ENCODE results near the gene DQX1. TPM values are rescaled to one million over a fixed set of nuclear protein-coding genes. Genes with fewer than 3 reads are reported as not detected.

Gene DQX1
- total and polyA plus RNA-seq, 2 of the 8 experiments (the other 6 are each of a cell fraction or from before 2014, with no cell fraction given), result 0.76 to 1.1 TPM

GRCh38 chr2:74482801-74483674 lies 43.0 kb downstream of the DQX1 start, which contains the start of the genes CCDC142 and TTC31 (continued):
- TF ChIP-seq CHD2 (IDR thresholded peaks at IDR 0.05; ENCODE audit: low read length) (peak; percentile 63), POLR2AphosphoS5 (IDR thresholded peaks at IDR 0.05; ENCODE audit: low read depth, low read length) (peak; percentile 73; the same call in 1 of the 2 replicates), CTBP2 (IDR thresholded peaks at IDR 0.05; ENCODE audit: borderline replicate concordance, insufficient read depth, insufficient read length, low read length) (no peak), SP4 (IDR thresholded peaks at IDR 0.05; ENCODE audit: low read length) (0 out of 2 replicates have a peak, but pooled peaks have one; percentile 63), KDM1A (IDR thresholded peaks at IDR 0.05; ENCODE audit: borderline replicate concordance, low read length) (no peak), HDAC6 (IDR thresholded peaks at IDR 0.05; ENCODE audit: low read depth, low read length) (no peak), TCF12 (IDR thresholded peaks at IDR 0.05; ENCODE audit: low read depth, low read length) (no peak), BACH1 (IDR thresholded peaks at IDR 0.05; ENCODE audit: low read length) (no peak), PHF8 (conservative IDR thresholded peaks at IDR 0.05; ENCODE audit: low read depth, low read length) (peak; percentile 90), RNF2 (IDR thresholded peaks at IDR 0.05; ENCODE audit: borderline replicate concordance, low read depth, low read length, missing control alignments, poor library complexity, severe bottlenecking) (no peak), BRCA1 (IDR thresholded peaks at IDR 0.05; ENCODE audit: low read depth, low read length) (no peak), RBBP5 (IDR thresholded peaks at IDR 0.05; ENCODE audit: borderline replicate concordance, low read depth, low read length) (no peak), SIX5 (IDR thresholded peaks at IDR 0.05; ENCODE audit: low read depth, low read length) (peak; percentile 44), NRF1 (IDR thresholded peaks at IDR 0.05; ENCODE audit: low read depth, low read length) (no peak), FOSL1 (IDR thresholded peaks at IDR 0.05; ENCODE audit: insufficient read depth, low read depth, low read length) (no peak), SRF (IDR thresholded peaks at IDR 0.05; ENCODE audit: low read depth, low read length) (no peak), MAX (IDR thresholded peaks at IDR 0.05) (no peak; the same call in 1 of the 2 replicates), SUZ12 (IDR thresholded peaks at IDR 0.05; ENCODE audit: low read length) (no peak), CBX5 (IDR thresholded peaks at IDR 0.05; ENCODE audit: low read depth, low read length) (no peak), CEBPB (IDR thresholded peaks at IDR 0.05; ENCODE audit: low read depth, low read length) (no peak), EZH2 (IDR thresholded peaks at IDR 0.05; ENCODE audit: low read depth, low read length, severe bottlenecking) (no peak), RAD21 (IDR thresholded peaks at IDR 0.05 in 1 of 2, conservative IDR thresholded peaks at IDR 0.05 in 1 of 2; ENCODE audit: low read depth in 2 of 2, low read length in 2 of 2) (peak; percentile 79 to 85), TEAD4 (IDR thresholded peaks at IDR 0.05; ENCODE audit: low read depth, low read length) (peak; percentile 85), SAP30 (IDR thresholded peaks at IDR 0.05; ENCODE audit: insufficient read depth, insufficient replicate concordance, low read length) (peak; percentile 34)
